ENCODE measurements around the gene PDRG1.

The PDRG1 gene

GRCh38 chr20:31951530-31952453, at the start of gene PDRG1:
Gene PDRG1 (minus strand): TSS chr20:31952046. CDS start chr20:31951961, 85 bp downstream.
- no peak; the same call in 1 of the 2 replicates for TF ChIP-seq CEBPB (IDR thresholded peaks at IDR 0.05)
- no peak for TF ChIP-seq REST (IDR thresholded peaks at IDR 0.05; ENCODE audit: low read depth)
- peak; percentile 58; the same call in 1 of the 2 replicates for TF ChIP-seq TAF1 (IDR thresholded peaks at IDR 0.05; ENCODE audit: low read depth)
- no peak for TF ChIP-seq FOXM1 (IDR thresholded peaks at IDR 0.05; ENCODE audit: borderline replicate concordance, low read depth)
- TF ChIP-seq CREB1 (IDR thresholded peaks at IDR 0.05; ENCODE audit: low read depth) = no peak
- TF ChIP-seq NFIC (IDR thresholded peaks at IDR 0.05) = no peak
- TF ChIP-seq RAD21 (IDR thresholded peaks at IDR 0.05; ENCODE audit: low read depth) = peak; percentile 84
- TF ChIP-seq EGR1 (IDR thresholded peaks at IDR 0.05) = no peak
- no peak for TF ChIP-seq YY1 (IDR thresholded peaks at IDR 0.05; ENCODE audit: low read depth)
- TF ChIP-seq MAX (IDR thresholded peaks at IDR 0.05) = peak; percentile 73; the same call in 1 of the 2 replicates
- no peak for TF ChIP-seq ZBTB7A (IDR thresholded peaks at IDR 0.05; ENCODE audit: low read depth)
- peak; percentile 28; the same call in 1 of the 2 replicates for TF ChIP-seq TCF12 (IDR thresholded peaks at IDR 0.05; ENCODE audit: low read depth)
- TF ChIP-seq USF1 (IDR thresholded peaks at IDR 0.05) = no peak
- no peak for TF ChIP-seq TEAD4 (IDR thresholded peaks at IDR 0.05)
- TF ChIP-seq EP300 (IDR thresholded peaks at IDR 0.05; ENCODE audit: borderline replicate concordance) = no peak

GRCh38 chr20:31998246-31998645, 46.4 kb upstream of the PDRG1 start:
- TF ChIP-seq USF1 (IDR thresholded peaks at IDR 0.05) (no peak), MAX (IDR thresholded peaks at IDR 0.05) (no peak), REST (IDR thresholded peaks at IDR 0.05; ENCODE audit: low read depth) (no peak), CEBPB (IDR thresholded peaks at IDR 0.05) (no peak), TEAD4 (IDR thresholded peaks at IDR 0.05) (no peak), EP300 (IDR thresholded peaks at IDR 0.05; ENCODE audit: borderline replicate concordance) (no peak), YY1 (IDR thresholded peaks at IDR 0.05; ENCODE audit: low read depth) (no peak), ZBTB7A (IDR thresholded peaks at IDR 0.05; ENCODE audit: low read depth) (no peak), EGR1 (IDR thresholded peaks at IDR 0.05) (no peak), NFIC (IDR thresholded peaks at IDR 0.05) (no peak), TCF12 (IDR thresholded peaks at IDR 0.05; ENCODE audit: low read depth) (no peak), TAF1 (IDR thresholded peaks at IDR 0.05; ENCODE audit: low read depth) (no peak), FOXM1 (IDR thresholded peaks at IDR 0.05; ENCODE audit: borderline replicate concordance, low read depth) (no peak), RAD21 (IDR thresholded peaks at IDR 0.05; ENCODE audit: low read depth) (no peak), CREB1 (IDR thresholded peaks at IDR 0.05; ENCODE audit: low read depth) (no peak)

- TF ChIP-seq CREB1 (IDR thresholded peaks at IDR 0.05; ENCODE audit: low read depth) (no peak), TEAD4 (IDR thresholded peaks at IDR 0.05) (no peak), REST (IDR thresholded peaks at IDR 0.05; ENCODE audit: low read depth) (no peak), FOXM1 (IDR thresholded peaks at IDR 0.05; ENCODE audit: borderline replicate concordance, low read depth) (no peak), CEBPB (IDR thresholded peaks at IDR 0.05) (no peak), EP300 (IDR thresholded peaks at IDR 0.05; ENCODE audit: borderline replicate concordance) (no peak), EGR1 (IDR thresholded peaks at IDR 0.05) (no peak)
These were observed 45.1 kb upstream of the PDRG1 start for GRCh38 chr20:31996996-31997395.

GRCh38 chr20:31992086-31992485, 40.2 kb upstream of the PDRG1 start:
- TF ChIP-seq REST (IDR thresholded peaks at IDR 0.05; ENCODE audit: low read depth) = no peak
- no peak for TF ChIP-seq MAX (IDR thresholded peaks at IDR 0.05)
